HuH-7 (cell line): Measurements from ENCODE around the gene S100A4.
"Not testable (repeated sequence)": the region's sequence is repeated elsewhere in the genome, so short reads cannot be mapped to it uniquely, and the experiment has no call there.

Experiments
- DNase-seq: peaks from one replicate; pipeline ENCODE4 v3.0.0; 2011; ENCODE audit warnings: low spot score

The S100A4 gene

DNA sequence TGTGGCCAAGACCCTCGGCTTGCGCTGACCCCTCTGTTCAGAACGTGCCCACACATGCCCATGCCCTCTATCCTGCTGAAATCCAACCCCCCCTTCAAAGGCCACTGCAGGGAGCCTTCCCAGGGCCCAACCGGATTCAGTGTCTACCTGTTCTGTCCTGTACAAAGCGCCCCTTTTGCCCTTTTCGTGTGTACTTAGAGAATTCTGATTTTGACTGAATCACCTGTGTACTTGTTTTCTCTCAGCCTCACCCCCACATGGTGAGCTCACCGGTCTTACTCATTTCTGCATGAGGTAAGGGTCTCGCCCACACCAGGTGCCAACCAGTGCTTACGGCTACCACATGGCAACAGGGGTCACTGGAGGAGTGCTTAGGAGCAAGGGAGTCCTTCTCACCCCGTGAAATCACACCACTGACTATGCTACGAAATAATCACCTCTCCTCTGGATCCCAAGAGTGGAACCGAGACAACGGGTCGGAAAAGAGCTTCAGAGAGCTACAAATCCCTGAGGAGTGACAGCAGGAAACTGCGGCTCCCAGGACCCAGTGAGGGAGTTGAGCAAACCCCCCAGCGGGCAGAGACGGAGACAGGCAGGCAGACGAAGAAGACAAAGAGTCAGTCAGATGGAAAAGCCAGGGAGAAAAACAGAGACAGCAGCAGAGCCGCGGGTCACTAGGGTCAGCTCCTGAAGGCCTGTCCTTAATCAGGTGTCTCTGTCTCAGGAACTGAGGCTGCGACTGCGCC, 22.2 kb upstream of the S100A4 start:
- DNase-seq: no peak

DNA sequence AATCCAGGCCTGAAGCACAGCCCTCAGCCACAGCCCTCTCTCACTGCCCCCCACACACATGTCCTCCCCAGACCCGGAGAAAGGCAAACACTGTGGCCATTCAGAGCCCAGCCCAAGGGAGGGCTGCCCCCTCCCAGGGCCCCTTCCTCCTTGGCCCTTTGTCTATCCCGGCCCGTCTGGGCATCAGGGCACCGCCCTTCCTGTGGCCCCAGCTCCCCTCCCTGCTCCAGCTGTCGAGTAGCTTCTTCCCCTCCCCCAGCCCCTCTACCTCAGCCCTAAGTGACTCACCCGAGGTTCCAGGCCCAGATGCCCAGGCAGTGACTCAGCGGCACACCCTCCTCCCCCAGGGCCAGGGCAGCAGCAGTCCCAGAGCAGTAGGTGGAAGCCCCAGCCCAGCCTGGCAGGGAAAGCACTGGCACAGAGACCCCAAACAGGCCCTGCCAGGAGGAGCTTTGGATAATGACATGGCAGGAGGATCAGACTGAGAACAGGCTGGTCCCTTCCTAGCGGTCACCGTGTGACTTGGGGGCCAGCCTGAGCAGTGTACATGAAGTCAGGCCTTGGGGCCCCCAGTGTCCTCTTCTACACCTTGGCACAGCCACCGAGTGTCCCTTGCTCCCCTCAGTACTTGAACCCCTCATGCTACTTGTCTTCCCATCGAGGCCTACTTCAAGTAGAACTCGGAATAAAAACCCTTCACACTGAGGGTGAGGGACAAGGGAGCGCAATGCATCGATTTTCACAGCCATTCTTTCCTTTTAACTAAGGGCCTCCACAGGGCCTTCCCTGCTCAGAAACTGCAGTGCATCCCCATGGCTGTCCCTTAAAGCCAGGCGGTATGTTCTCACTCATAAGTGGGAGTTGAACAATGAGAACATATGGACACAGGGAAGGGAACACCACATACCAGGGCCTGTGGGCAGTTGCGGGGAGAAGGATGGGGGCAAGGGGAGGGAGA, 21.1 kb upstream of the S100A4 start:
- peak; percentile 69 for DNase-seq

GRCh38 chr1:153565529-153566374, 20.1 kb upstream of the S100A4 start, which contains the start of gene S100A2:
S100A2 (minus strand) TSS chr1:153565844; CDS start chr1:153563877, 1,967 bp downstream.
- DNase-seq: no peak

DNA sequence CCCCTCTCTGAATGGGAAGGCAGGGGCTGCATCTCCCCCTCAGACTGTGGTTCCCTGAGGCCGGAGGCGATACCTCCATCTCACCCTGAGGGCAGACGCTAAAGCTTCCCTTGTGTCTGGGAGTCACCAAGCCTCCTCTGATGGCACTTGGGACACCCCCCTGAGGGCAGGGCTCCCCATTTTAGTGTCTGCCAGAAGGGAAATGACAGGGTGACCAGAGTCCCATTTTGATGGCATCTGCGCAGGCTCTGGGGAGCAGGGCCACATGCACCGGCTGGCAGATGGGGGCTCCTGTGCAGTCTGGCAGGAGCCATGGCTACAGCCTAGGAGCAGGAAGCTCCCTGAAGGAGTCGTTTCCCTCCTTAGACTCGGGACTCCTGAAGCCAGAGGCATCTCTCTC, 18.4 kb upstream of the S100A4 start:
- DNase-seq: no peak

DNA sequence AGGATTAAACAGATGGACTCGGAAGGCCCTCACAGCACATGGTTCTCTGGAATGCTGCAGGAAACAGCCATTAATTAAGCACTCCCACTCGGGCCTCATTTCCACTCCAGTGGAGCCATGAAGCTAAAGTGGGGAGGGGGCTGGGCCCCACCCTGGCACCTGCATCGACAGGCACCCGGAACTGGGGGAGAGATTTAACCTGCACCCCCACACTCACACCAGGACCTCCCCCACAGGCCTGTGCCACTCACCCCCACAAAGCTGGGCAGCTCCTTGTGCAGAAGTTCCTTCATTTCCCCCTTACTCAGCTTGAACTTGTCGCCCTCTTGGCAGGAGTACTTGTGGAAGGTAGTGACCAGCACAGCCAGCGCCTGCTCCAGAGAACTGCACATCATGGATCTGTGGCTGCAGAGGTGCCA, 17.9 kb upstream of the S100A4 start:
- DNase-seq: no peak

DNA sequence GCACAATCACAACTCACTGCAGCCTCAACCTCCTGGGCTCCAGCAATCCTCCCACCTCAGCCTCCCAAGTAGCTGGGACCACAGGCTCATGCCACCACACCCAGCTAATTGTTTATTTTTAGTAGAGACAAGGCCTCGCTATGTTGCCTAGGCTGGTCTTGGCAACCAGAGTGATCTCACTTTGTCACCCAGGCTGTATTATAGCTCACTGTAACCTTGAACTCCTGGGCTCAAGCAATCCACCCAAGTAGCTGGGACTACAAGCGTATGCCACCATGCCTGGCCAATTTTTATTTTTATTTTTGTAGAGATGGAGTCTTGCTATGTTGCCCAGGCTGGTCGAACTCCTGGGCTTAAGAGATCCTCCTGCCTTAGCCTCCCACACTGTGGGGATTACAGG, 16.4 kb upstream of the S100A4 start:
- not testable (repeated sequence) for DNase-seq

DNA sequence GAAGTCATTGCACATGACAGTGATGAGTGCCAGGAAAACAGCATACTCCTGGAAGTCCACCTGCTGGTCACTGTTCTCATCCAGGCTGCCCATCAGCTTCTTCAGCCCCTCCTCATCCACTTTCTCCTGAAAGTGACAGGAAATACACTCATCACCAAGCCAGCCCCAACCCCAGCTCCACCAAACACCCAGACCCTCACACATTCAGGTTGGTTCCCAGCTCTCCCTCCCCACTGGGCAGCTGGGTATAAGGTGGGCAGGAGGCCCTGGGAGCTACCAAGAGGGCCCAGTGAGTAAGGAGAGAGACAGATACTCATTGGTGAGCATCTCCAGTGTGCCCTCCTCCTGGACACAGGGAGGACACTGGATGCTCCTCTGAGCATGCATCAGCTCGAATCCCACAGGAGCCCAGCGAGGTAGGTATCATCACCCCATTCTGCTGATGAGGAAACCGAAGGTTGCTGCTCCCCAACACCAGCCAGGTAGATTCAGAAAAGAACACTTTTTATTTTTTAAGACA, 15.9 kb upstream of the S100A4 start:
- DNase-seq: no peak

- no peak for DNase-seq
Measured at GRCh38 chr1:153560771-153561465, 15.3 kb upstream of the S100A4 start.

DNA sequence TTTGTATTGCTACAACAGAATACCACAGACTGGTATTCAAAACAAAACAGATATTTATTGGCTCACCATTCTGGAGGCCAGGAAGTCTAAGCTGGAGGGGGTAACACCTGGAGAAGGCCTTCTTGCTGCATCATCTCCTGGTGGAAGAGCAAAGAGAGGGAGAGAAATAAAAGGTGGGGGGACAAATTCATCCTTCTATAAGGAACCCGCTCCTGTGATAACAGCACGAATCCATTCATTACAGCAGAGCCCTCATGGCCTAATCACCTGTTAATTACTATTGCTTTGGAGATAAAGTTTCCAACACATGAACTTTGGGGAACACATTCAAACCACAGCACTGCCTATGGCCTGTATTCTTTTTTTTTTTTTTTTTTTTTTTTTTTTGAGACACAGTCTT, 14.6 kb upstream of the S100A4 start:
- DNase-seq: no peak

DNA sequence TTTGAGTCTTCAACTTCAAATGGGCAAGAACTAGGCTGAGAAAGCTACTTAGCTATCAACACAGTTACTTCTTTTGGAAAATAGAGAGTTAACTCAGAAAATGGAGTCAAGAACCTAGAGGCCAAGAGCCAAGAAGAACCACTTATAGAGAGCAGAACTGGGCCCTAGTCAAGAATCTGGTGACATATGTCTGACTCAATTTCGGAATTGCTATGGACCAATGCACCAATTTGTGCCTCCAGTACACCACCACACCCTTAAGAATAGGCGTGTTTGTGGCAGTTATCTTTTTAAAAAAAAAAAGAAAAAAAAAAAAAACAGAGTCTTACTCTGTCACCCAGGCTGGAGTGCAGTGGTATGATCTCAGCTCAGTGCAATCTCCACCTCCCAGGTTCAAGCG, 12.3 kb upstream of the S100A4 start:
- DNase-seq: no peak

DNA sequence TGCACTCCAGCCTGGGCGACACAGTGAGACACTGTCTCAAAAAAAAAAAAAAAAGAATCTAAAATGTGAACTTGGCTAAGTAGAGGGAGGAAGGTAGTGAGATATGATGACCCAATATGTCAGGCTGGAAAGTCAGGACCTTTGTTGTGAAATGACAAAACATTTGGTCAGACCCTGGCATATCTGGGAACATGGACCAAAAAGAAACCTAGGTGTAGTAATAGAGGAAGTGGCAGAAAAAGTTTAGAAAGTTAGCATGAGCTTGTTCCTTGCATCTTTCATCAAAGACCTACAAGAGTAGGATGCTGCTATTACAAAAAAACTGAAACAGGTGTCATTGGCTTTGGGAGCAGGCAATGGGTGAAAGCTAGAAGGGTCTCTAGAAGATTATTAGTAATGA, 10.7 kb upstream of the S100A4 start:
- DNase-seq: no peak

- DNase-seq: no peak
Measured at GRCh38 chr1:153553830-153554541, 8.4 kb upstream of the S100A4 start.

DNA sequence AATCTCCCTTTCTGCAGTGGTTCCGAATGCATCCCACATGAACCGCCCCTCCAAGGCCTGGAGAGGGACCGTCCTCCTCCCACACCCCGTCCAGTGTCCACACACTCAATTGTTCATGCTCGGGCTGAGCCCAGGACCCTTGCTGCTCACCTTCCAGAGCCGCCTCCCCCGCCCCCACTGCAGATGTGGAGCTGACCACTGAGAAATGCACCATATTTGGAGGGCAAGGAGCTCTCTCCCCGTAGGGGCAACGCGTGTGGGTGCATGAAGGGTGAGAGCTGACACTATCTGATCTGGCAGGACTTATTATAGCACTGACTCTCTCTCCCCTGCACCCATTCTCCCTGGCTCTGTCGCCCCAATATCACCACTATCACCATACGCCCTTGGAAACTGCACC, 7.5 kb upstream of the S100A4 start:
- DNase-seq: no peak

DNA sequence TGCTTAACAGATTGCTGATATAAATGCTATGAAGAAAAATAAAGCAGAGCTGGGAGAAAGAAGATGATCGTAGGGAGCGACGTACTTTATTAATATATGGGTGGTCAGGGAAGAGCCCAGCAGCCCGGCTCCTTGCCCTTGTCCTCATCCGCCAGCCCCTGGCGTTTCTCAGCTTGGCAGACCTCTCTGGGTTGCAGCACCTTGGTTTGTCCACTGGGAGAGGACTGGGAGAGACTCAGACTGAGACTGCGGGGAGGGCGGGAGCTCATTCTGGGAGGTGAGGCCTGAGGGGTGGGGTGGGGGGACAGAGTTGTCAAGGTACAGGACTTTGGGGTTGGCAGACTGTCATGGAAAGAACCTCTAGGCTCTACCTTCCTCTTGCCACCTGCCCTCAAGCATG, 6.7 kb upstream of the S100A4 start:
- DNase-seq: no peak

DNA sequence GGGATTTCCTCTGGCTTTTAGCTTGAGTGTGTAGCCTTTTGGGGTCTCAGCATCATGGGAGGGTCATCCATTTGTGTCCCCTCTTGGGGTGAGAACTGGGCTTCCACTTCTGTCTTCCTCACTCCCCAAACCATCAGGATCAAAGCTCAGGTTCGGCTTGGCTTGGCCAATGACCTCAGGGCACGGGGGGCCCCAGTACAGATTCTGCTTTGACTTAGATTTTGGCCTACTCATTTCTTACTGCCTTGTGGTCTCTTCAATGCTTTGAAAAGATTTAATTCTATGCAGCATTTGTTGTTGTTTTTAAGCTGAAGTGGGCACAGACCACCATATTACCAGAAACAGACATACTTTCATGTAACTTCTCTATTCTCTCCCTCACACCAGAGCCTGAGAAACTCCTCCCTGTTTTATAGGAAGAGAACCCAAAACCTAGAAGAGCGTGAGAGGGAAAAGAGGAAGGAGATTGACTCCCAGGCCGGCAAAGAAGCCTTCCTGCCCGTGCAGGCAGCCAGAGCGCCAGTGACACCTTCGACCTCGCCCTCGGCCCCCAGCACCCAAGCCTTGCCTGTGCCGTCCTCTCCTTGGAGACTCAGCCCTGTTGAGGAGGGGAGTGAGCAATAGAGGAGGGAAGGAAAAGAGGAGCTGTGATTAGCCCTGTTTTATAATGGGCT, 5.4 kb upstream of the S100A4 start:
- DNase-seq: no peak

DNA sequence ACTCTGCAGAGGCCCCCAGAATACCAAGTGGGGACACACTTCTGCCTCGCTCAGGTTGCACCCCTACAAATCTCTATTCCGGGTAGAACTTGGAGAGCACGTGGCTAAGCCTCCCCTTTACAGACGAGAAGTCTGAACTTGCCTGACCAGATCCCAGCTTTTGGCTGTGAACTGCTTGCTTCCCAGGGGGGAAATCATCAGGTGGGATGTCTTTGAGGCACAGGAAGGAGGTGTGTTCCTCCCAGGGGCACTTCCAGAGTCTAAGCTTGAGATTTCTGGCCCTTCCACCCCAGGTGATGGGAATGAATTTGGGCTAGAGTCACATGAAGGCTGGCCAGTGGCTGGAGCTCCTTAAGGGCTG, 4.8 kb upstream of the S100A4 start:
- no peak for DNase-seq

GRCh38 chr1:153549741-153550397, 4.3 kb upstream of the S100A4 start:
- DNase-seq: no peak

DNA sequence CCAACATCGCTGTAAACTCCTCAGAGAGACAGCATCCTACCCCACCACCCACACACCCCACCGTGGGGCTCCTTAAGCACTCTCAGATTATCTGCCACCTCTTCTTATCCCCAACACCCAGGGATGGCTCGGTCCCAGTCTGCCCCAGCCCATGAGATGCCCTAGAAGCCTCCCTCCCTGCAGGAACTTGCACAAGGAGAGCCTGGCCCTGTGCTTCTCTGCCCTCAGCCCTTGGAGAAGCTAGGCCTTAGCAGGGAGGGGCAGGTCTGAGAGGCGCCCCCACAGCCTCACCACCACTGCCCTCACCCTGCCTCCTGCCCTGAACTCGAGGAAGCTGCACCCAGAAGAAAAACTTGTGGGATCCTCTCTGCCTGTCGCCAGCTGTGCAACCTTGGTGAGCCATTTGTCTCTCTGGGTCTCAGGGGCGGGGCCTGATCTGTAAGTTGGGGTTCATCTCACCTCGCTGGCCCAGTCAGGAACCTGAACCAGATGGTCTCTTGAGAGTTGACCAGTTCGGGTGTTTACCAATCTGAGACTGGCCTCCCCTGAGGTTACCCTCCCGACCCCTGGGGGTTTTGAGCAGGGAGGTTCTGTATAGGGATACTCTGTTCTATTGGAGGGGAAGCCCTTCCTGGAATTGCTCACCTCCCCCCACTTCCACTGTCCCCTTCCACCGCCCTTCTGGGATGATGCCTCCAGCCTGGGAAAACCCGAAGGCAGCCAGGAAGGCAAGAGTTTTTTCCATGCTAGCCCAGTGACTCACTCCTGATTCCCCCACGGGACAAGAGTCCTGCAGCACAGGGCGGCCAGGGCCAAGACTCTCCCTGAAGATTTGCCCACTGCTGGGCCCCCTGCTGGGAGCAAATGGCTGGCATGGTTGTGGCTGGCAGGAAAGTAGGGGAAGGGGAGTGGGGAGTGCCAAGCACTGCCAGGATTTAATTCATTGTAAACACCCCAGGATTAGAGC, 3.4 kb upstream of the S100A4 start, which contains the start of gene S100A3:
TSS of gene S100A3 (minus strand) at position 537 of the 967 bp plus-strand sequence. CDS start 773 bp downstream, outside the sequence.
- no peak for DNase-seq
